GM19238 (cell line): Measurements from ENCODE around the gene AFF3.
"Not testable (repeated sequence)": the region's sequence is repeated elsewhere in the genome, so short reads cannot be mapped to it uniquely, and the experiment has no call there.

Source experiments
- DNase-seq: peaks from one replicate; pipeline ENCODE4 v3.0.0; 2011; ENCODE audit warnings: low spot score; ENCODE audit not compliant: insufficient read length

AFF3 gene

DNA sequence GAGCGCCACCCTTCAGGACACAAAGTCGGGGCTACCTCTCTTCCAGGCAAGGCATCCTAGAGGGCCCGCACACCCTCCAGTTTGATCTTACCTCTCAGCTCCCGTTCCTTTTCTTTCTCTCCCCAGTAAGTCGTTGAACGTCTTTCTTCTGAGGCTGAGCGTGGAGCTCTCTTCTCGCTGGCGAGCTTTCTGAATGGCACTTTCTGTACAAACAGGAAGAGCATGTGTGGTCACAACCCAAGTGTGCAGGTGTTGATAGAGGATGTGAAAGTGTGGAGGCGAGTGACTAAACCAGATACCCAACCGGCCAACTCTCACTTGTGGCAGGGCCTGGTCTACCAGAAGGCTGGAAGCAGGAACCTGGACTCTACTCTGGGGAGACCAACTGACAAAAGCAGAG lies at the start of gene AFF3:
Gene AFF3, minus strand, starts transcription at position 198 of the 400 bp plus-strand sequence. CDS start 38,136 bp downstream, outside the sequence.
- DNase-seq = peak; percentile 66

DNA sequence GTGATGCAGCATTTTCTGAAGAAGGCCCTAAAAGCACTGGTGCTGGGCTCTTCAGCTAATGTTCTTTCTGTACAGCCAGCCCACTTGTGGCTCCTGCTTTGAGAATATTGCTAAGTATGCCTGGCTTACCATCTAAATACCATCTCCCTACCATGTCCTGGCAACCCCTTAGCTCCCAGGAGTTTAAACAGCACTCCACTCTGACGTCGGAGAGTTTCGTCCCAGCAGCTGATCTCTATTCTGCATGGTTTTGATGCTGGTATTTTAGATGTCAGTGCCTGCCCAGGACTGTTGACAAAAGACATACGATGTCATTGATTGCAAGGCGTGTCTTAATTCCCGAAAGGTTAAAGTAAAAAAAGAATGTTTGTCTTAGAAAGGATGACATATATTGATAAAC lies 47.0 kb upstream of the AFF3 start:
- no peak for DNase-seq

DNA sequence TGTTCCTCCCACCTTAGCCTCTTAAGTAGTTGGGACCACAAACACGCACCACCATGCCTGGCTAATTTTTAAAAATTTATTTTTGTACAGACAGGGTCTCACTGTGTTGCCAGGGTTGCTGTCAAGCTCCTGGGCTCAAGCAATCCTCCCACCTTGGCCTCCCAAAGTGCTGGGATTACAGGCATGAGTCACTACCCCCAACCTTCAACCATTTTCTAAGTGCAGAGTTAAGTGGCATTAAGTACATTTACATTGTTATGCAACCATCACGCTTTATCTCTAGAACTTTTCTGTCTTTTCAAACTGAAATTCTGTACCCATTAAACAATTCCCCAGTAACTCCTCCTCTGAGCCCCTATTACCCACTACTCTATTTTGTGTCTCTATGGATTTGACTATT lies 45.9 kb upstream of the AFF3 start:
- DNase-seq = no peak

GRCh38 chr2:100186126-100186525 lies 43.7 kb upstream of the AFF3 start:
- no peak for DNase-seq

- no peak for DNase-seq
Observed at GRCh38 chr2:100185516-100185915, 43.1 kb upstream of the AFF3 start.

DNA sequence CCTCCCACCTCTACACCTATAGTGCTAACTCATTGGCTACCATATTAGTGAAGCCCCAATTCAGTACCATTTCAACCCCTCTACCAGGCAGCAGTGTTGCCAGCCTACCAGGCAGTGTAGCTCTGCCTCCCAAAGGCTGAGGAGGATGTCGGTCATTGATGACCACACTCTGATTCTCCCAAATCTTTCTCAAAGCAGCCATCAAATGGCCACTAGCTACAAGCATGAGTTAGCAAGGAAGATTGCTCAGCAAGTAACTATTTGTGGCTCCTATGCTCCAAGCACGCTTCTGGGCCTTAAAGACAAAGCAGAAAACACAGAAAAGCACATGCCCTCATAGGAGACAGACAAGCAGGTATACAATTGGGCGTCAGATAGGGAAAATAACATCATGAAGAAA lies 42.7 kb upstream of the AFF3 start:
- DNase-seq = no peak

DNA sequence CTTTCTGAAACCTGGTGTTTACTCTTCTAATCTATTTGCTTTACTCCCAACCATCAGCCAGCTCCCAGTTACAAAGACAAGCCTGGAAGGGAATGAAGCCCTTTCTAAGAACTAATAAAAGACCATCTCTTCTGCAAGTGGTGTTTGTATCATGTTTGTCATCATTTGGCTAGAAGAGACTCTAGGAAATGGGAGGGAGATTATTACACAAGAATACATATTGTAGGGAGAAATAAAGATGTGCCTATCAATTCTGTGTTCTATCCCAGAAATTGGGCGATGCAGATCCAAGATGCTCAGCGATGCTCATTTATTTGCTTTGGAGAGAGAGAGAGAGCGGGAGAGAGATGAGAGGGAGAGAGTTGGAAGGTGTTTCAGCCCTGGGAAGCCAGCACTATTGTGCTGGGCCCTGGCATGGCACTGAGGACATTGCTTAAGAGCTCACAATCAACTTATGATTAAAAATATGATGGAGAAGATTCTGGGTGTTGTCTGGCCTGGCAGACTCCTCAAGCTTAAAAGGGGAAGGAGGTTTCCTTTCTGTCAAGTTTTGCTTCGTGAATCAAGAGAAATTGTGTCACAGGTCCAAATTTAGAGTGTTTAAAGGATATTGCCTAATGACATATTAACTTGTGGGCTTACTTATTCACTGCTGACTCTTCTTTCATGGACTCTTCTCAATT lies 41.8 kb upstream of the AFF3 start:
- no peak for DNase-seq

- no peak for DNase-seq
Observed at GRCh38 chr2:100182494-100183361, 40.3 kb upstream of the AFF3 start.

GRCh38 chr2:100180503-100180902 lies 38.1 kb upstream of the AFF3 start:
- no peak for DNase-seq

- no peak for DNase-seq
Observed at GRCh38 chr2:100179806-100180205, 37.4 kb upstream of the AFF3 start.

DNA sequence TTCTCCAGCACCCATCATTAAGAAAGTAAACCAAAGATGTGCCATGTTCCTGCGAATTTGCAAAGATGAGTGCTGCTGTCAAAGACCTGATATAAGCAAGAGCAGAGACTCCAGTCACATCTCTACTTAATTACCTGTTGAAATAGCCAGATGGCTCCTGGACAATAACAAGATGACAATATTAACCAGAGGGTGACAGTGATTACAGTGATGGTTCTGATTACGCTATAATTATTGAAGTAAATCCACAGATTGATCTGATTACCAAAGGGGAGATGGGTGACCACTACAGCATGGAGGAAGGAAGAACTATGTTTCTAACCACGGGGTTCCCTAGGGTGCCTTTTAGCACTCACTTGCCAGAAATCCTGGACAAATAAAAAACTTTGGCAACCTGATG lies 36.5 kb upstream of the AFF3 start:
- DNase-seq = no peak

GRCh38 chr2:100178085-100178788 lies 35.8 kb upstream of the AFF3 start:
- no peak for DNase-seq

- DNase-seq = no peak
Observed at GRCh38 chr2:100176925-100177324, 34.5 kb upstream of the AFF3 start.

DNA sequence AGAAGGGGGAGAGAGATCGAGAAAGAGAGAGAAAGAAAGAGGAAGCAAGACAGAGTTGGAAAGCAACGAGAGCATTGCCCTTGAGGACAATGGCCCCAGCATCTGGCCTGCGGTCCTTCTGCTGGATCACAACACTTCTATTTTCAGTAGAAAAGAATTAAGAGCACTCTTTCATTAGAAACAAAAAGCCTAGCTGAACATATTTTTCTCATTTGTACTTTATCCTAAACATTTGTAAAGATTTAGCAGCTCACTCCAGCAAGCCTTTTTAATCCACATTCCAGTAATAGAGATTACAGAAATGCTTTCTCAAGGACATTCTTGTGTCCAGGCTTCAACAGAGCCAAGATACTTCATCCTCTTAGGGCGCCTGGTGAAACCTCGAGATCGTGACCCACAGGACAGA lies 31.6 kb upstream of the AFF3 start:
- DNase-seq = no peak

- no peak for DNase-seq
Observed at GRCh38 chr2:100166701-100167100, 24.3 kb upstream of the AFF3 start.

- no peak for DNase-seq
Observed at GRCh38 chr2:100163605-100164004, 21.2 kb upstream of the AFF3 start.

GRCh38 chr2:100161945-100162620 lies 19.7 kb upstream of the AFF3 start:
- no peak for DNase-seq

- DNase-seq = no peak
Observed at GRCh38 chr2:100160396-100160795, 18.0 kb upstream of the AFF3 start.

DNA sequence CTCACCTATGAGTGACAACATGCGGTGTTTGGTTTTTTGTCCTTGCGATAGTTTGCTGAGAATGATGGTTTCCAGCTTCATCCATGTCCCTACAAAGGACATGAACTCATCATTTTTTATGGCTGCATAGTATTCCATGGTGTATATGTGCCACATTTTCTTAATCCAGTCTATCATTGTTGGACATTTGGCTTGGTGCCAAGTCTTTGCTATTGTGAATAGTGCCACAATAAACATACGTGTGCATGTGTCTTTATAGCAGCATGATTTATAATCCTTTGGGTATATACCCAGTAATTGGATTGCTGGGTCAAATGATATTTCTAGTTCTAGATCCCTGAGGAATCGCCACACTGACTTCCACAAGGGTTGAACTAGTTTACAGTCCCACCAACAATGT lies 9.4 kb upstream of the AFF3 start:
- DNase-seq = not testable (repeated sequence)

GRCh38 chr2:100151310-100151709 lies 8.9 kb upstream of the AFF3 start:
- DNase-seq = no peak

- no peak for DNase-seq
Observed at GRCh38 chr2:100148883-100149282, 6.5 kb upstream of the AFF3 start.

GRCh38 chr2:100146657-100146960 lies 4.2 kb upstream of the AFF3 start:
- no peak for DNase-seq
